Common myeloid progenitor, CD34-positive (primary cell): ENCODE data around the gene BCO1.

Experiments
- CTCF ChIA-PET: fragments of 350-600 bp; sonication (Branson Sonifier 250); formaldehyde crosslinking; loops from one replicate; lab custom pipeline; 2021; ENCODE audit warnings: antibody characterized with exemption; lab: Charles Lee
- POLR2A ChIA-PET: fragments of 350-600 bp; sonication (Branson Sonifier 250); formaldehyde crosslinking; loops from one replicate; lab custom pipeline; 2021; ENCODE audit warnings: antibody characterized with exemption; lab: Charles Lee
- DNase-seq, 3 donors: peaks; one replicate each; pipeline versions ENCODE4 v3.0.0 to v3.0.0-alpha.2; 2013
- H3K27ac ChIP-seq, 2 experiments: 1 replicate in 1 of 2; 2 replicates in 1 of 2; pipeline ENCODE4 v1.7.0; 2013; ENCODE audit warnings: inconsistent platforms in 2 of 2, low read length in 2 of 2, mild to moderate bottlenecking in 2 of 2, low read depth in 1 of 2, moderate library complexity in 1 of 2; ENCODE audit not compliant: severe bottlenecking in 2 of 2, insufficient read depth in 1 of 2, poor library complexity in 1 of 2
- H3K27me3 ChIP-seq, 5 experiments: replicated peaks in 2 of 5; 1 replicate in 3 of 5; 2 replicates in 2 of 5; pipeline versions ENCODE4 v1.6.1 to v1.7.0; 2013; ENCODE audit warnings: low read length in 4 of 5, mild to moderate bottlenecking in 2 of 5, moderate library complexity in 2 of 5, inconsistent platforms in 1 of 5; ENCODE audit not compliant: insufficient read depth in 5 of 5, control insufficient read depth in 4 of 5
- H3K36me3 ChIP-seq, 4 experiments: 1 replicate in 2 of 4; 2 replicates in 2 of 4; pipeline versions ENCODE4 v1.6.1 to v1.7.0; 2013; ENCODE audit warnings: low read length in 3 of 4, control low read depth in 1 of 4, mild to moderate bottlenecking in 1 of 4; ENCODE audit not compliant: control insufficient read depth in 4 of 4, insufficient read depth in 4 of 4
- H3K4me1 ChIP-seq, 4 experiments: 1 replicate in 3 of 4; 2 replicates in 1 of 4; pipeline versions ENCODE4 v1.6.1 to v1.7.1; 2013; ENCODE audit warnings: low read length in 3 of 4, mild to moderate bottlenecking in 3 of 4, control low read depth in 1 of 4, inconsistent platforms in 1 of 4, moderate library complexity in 1 of 4; ENCODE audit not compliant: control insufficient read depth in 4 of 4, insufficient read depth in 4 of 4; ENCODE audit errors: control extremely low read depth in 1 of 4
- H3K4me3 ChIP-seq, 7 experiments: 1 replicate in 4 of 7; 2 replicates in 3 of 7; pipeline versions ENCODE4 v1.5.1 to v1.7.0; 2013; ENCODE audit warnings: mild to moderate bottlenecking in 7 of 7, low read length in 6 of 7, moderate library complexity in 6 of 7, inconsistent platforms in 2 of 7, low read depth in 2 of 7, control low read depth in 1 of 7; ENCODE audit not compliant: insufficient read depth in 4 of 7, control insufficient read depth in 1 of 7; ENCODE audit errors: extremely low read depth in 1 of 7
- H3K9me3 ChIP-seq, 5 experiments: 1 replicate in 4 of 5; 2 replicates in 1 of 5; pipeline versions ENCODE4 v1.6.1 to v1.7.1; 2013; ENCODE audit warnings: low read length in 4 of 5, mild to moderate bottlenecking in 2 of 5, inconsistent platforms in 1 of 5, low read depth in 1 of 5, moderate library complexity in 1 of 5; ENCODE audit not compliant: control insufficient read depth in 4 of 5, insufficient read depth in 2 of 5; ENCODE audit errors: control extremely low read depth in 1 of 5
- WGBS: methylation state at CpG from one replicate; pipeline ENCODE4 v1.1.5; 2013; ENCODE audit not compliant: insufficient coverage; 5-methylcytosine and 5-hydroxymethylcytosine counted together

BCO1 gene

GRCh38 chr16:81280393-81280792, 41.9 kb downstream of the BCO1 start:
- POLR2A ChIA-PET: no interaction called here
- CTCF ChIA-PET: interaction anchor here (0.7 kb wide), 1 partner anchor 90 kb away, joined by 3 read pairs; no protein-coding TSS in a partner anchor
- no CpG with 5 or more reads among the region's 3 CpGs for WGBS
- H3K4me3 ChIP-seq: no peak overlapping the region
- H3K9me3 ChIP-seq: no peaks in the 10 kb centered on the region
- H3K27ac ChIP-seq: no peak overlapping the region
- peaks cover 0 to 11% (median 4%) of the 10 kb centered on the region in 4 experiments for H3K4me1 ChIP-seq
- H3K36me3 ChIP-seq: no peaks in the 10 kb centered on the region
- H3K27me3 ChIP-seq: no peaks in the 10 kb centered on the region
- DNase-seq: peak; percentile 7 to 41 (median 41)

- Histone ChIP-seq H3K9me3 (no peaks in the 10 kb centered on the region), H3K36me3 (no peaks in the 10 kb centered on the region), H3K4me1 (peaks cover 0 to 11% (median 4%) of the 10 kb centered on the region in 4 experiments), H3K27me3 (no peaks in the 10 kb centered on the region), H3K27ac (no peak overlapping the region), H3K4me3 (no peak overlapping the region)
- WGBS: 100% methylated on average over 2 of the region's 3 CpGs
- no peak for DNase-seq
- CTCF ChIA-PET: no interaction called here
- POLR2A ChIA-PET: no interaction called here
Observed at GRCh38 chr16:81283044-81283443, 44.6 kb downstream of the BCO1 start.

DNA sequence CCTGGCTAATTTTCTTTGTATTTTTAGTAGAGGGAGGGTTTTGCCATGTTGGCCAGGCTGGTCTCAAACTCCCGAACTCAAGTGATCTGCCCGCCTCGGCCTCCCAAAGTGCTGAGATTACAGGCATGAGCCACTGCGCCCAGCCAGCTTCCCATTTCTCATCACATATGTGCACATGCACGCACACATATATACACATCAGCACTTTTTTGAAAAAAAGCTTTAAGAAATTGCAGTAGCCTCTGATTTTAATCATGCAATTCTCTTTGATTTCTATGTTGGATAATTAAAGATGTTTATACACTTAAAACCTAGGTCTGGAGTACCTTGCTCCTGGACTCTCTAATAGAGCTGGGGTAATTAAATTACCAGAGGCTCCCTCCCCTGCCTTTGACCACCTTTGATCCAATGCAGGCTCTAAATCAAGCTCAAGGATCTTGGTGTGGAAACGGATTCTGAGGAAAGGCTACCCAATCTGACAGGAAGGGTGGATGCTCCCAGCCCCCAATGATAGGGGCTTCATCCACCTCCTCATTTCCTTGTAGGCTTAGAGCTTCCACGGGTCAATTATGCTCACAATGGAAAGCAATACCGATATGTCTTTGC, 46.6 kb downstream of the BCO1 start:
- Histone ChIP-seq H3K4me1 (peaks cover 0 to 11% (median 4%) of the 10 kb centered on the region in 4 experiments), H3K36me3 (no peaks in the 10 kb centered on the region), H3K4me3 (no peak overlapping the region), H3K27me3 (no peaks in the 10 kb centered on the region), H3K27ac (no peak overlapping the region), H3K9me3 (no peaks in the 10 kb centered on the region)
- 89% methylated on average over 3 of the region's 8 CpGs for WGBS
- ChIA-PET CTCF (interaction anchor here (1.2 kb wide), 1 partner anchor 29 kb away, joined by 5 read pairs; no protein-coding TSS in a partner anchor), POLR2A (no interaction called here)
- DNase-seq: no peak

GRCh38 chr16:81286190-81286589, 47.7 kb downstream of the BCO1 start:
- WGBS: no CpG with 5 or more reads among the region's 1 CpG
- ChIA-PET CTCF (interaction anchor here (1.0 kb wide), 1 partner anchor 25 kb away, joined by 3 read pairs; no protein-coding TSS in a partner anchor), POLR2A (no interaction called here)
- H3K4me1 ChIP-seq: peaks cover 0 to 3% (median 1%) of the 10 kb centered on the region in 4 experiments
- DNase-seq: no peak
- H3K4me3 ChIP-seq: no peak overlapping the region
- H3K9me3 ChIP-seq: no peaks in the 10 kb centered on the region
- no peaks in the 10 kb centered on the region for H3K36me3 ChIP-seq
- peaks cover 0 to under 1% (median 0%) of the 10 kb centered on the region in 5 experiments for H3K27me3 ChIP-seq
- no peak overlapping the region for H3K27ac ChIP-seq

DNA sequence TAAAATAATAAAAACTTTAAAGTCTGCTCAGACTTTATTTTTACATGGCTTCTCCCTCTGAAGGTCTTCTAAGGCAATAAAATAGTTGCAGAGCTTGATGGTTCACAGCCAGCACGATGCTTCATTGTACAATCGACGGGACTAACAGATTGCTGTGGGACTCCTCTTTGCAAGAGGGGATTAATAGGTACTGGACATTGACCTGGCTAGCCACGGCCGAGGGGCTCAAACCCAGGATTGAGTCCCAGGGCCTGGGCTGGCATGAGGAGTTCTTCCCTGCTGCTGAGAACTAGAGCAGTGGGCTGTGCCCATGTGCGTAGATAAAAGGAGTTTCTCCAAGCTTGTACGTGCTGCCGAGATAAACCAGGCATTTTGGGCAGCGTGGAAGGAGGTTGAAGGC, 52.6 kb downstream of the BCO1 start:
- Histone ChIP-seq H3K4me1 (no peaks in the 10 kb centered on the region), H3K36me3 (no peaks in the 10 kb centered on the region), H3K4me3 (no peak overlapping the region), H3K27ac (no peak overlapping the region), H3K9me3 (no peaks in the 10 kb centered on the region), H3K27me3 (peaks cover 0 to 2% (median 0%) of the 10 kb centered on the region in 5 experiments)
- DNase-seq: no peak
- POLR2A ChIA-PET: interaction anchor here (0.6 kb wide), 1 partner anchor 127 kb away, joined by 3 read pairs; no protein-coding TSS in a partner anchor
- 95% methylated on average over 9 of the region's 9 CpGs for WGBS
- CTCF ChIA-PET: interaction anchor here (1.0 kb wide), 1 partner anchor 9 kb away, joined by 3 read pairs; no protein-coding TSS in a partner anchor

- Histone ChIP-seq H3K9me3 (no peaks in the 10 kb centered on the region), H3K27ac (no peak overlapping the region), H3K4me3 (no peak overlapping the region), H3K4me1 (no peaks in the 10 kb centered on the region), H3K27me3 (peaks cover 0 to 2% (median 0%) of the 10 kb centered on the region in 5 experiments), H3K36me3 (no peaks in the 10 kb centered on the region)
- POLR2A ChIA-PET: no interaction called here
- CTCF ChIA-PET: no interaction called here
- 100% methylated on average over 3 of the region's 5 CpGs for WGBS
- no peak for DNase-seq
Observed at GRCh38 chr16:81292936-81293335, 54.4 kb downstream of the BCO1 start.
